NB4 (cell line): ENCODE measurements around the gene MEGF6.

ENCODE experiments used
- MYC ChIP-seq: IDR thresholded peaks from 2 replicates; pipeline ENCODE4 v1.6.1; 2011; ENCODE audit warnings: low read depth, low read length
- POLR2A ChIP-seq: IDR thresholded peaks from 2 replicates; pipeline ENCODE4 v1.6.1; 2011; ENCODE audit warnings: mild to moderate bottlenecking; ENCODE audit not compliant: insufficient read length; ENCODE audit errors: extremely low read depth
- TF ChIP-seq, protein P1 (sequence below): IDR thresholded peaks from one replicate; pipeline ENCODE4 v1.5.1; 2012; ENCODE audit warnings: low read depth, low read length

DNA sequence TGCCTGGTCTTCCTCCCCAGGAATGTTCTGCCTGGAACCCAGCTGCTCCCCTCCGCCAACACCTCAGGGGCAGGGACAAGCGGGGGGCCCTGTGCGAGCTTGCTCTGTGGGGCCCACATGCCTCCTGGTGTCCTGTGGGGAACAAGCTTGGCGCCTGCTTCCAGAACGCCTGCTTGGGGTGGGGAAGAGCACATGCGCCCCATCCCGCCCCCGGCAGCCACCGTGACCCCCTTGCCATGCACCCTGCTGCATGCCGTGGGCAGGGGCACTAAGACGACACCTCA is 57.4 kb downstream of the MEGF6 start:
- TF ChIP-seq, protein P1, sequence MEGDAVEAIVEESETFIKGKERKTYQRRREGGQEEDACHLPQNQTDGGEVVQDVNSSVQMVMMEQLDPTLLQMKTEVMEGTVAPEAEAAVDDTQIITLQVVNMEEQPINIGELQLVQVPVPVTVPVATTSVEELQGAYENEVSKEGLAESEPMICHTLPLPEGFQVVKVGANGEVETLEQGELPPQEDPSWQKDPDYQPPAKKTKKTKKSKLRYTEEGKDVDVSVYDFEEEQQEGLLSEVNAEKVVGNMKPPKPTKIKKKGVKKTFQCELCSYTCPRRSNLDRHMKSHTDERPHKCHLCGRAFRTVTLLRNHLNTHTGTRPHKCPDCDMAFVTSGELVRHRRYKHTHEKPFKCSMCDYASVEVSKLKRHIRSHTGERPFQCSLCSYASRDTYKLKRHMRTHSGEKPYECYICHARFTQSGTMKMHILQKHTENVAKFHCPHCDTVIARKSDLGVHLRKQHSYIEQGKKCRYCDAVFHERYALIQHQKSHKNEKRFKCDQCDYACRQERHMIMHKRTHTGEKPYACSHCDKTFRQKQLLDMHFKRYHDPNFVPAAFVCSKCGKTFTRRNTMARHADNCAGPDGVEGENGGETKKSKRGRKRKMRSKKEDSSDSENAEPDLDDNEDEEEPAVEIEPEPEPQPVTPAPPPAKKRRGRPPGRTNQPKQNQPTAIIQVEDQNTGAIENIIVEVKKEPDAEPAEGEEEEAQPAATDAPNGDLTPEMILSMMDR = no peak
- TF ChIP-seq POLR2A = no peak
- TF ChIP-seq MYC = no peak
